GM20431 (cell line): Measurements from ENCODE around the gene EPHB2.

Experiments used
- in situ Hi-C: fragments of 300-500 bp; cut with MseI, MboI; formaldehyde crosslinking; loops from one replicate; pipeline ENCODE4 v1.15.0; 2020; ENCODE audit warnings: low sequenced_read_pairs; ENCODE audit not compliant: unreplicated experiment

EPHB2 gene

DNA sequence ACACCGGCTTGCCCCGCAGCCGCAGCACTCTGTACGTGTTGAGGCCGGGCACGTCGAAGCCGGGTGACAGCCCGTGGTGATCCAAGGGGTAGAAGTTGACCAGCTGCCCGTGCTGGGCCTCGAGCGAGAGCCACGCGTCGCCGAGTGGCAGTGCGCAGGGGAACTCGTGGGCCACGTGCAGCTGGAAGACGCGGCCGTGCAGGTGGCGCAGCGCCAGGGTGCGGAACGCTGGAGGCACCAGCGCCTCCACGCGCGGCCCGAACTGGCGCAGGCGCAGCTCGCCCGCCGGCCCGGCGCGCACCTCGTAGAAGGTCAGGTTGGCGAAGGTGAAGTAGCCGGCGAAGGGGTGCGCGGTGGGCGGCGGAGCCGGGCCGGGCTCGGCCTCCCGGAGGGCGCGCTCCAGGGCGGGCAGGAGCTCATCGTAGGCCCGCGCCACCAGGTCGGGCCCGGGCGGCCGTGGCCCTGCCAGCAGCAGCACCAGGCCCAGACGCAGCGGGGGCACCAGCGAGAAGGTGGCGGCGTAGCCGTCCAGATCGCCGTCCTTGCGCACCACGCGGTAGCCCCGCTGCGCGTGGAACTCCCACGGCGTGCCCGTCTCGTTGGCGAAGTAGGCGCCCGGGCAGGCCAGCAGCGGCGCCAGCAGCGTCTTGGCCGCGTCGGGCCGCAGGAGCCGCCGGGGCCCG is 242.6 kb downstream of the EPHB2 start:
- in situ Hi-C loops, result no loop called here

DNA sequence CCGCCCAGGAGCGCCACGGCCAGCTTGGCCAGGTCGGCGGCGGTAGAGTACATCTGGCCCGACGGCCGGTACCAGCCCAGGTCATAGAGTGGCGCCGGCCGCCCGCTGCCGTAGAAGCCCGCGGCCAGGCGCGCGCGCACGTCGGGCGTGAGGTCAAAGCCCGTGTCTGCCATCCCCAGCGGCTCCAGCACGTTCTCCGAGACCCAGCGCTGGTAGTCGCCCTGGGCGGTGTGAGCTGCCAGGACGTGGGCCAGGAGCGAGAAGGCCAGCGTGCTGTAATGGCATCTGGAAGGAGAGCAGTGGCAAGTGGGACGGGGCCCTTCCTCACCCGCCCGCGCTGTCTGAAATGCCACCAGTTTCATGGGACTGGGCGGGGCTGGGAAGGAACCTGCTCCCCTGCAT is 243.1 kb downstream of the EPHB2 start:
- in situ Hi-C loops, result no loop called here

DNA sequence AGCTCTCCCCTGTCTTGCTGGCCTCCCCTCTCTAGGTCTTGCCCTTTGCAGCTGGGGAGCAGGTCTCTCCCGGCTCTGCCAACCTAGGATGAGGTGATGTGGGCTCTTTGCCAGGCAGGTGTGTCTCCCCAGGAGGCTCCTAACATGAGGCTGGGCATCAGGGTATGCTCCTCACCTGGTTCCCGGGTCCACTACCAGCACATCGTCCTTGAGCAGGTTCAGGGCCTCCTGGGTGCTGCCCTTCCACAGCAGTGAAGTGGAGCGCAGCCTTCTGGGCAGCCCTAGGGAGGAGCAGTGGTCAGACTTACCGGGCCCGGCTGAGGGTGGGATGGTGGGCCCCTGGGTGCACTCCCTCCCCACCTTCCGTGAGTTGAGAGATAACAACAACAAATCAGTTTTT is 244.5 kb downstream of the EPHB2 start:
- in situ Hi-C loops, result no loop called here

DNA sequence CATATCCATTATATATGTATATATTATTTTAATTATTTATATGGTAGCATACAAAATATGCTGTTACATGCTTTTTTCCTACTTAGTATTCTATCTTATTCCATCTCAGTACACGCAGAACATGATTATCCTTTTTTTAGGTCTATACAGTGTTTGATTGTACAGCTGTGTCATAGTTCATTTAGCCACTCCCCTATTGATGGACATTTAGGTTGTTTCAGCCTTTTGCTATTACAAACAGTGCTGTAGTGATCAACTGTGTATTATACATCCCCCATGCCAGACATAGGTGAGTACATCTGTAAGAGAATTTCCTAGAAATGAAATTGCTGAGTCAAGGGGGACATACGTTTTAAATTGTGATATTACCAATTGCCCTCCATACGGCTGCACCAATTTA is 246.4 kb downstream of the EPHB2 start:
- in situ Hi-C loops, result no loop called here

DNA sequence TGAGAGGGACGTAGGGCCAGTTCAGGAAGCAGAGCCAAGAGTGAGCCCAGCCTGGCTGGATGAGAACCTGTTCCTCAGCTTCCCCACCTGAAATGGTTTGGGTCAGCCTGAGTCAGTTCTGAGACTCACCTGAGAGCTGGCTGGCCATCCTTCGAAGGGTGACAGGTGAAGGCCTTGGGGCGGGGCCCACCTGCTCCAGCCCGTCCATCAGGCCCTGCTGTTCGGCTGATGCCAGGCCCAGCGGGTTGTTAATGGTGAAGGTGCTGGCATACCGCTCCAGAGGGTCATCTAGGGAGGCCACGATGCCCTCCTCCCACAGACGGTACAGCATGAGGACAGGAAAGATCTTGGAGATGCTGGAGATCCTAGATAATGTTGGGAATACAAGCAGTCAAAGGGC is 247.9 kb downstream of the EPHB2 start:
- in situ Hi-C loops, result no loop called here

DNA sequence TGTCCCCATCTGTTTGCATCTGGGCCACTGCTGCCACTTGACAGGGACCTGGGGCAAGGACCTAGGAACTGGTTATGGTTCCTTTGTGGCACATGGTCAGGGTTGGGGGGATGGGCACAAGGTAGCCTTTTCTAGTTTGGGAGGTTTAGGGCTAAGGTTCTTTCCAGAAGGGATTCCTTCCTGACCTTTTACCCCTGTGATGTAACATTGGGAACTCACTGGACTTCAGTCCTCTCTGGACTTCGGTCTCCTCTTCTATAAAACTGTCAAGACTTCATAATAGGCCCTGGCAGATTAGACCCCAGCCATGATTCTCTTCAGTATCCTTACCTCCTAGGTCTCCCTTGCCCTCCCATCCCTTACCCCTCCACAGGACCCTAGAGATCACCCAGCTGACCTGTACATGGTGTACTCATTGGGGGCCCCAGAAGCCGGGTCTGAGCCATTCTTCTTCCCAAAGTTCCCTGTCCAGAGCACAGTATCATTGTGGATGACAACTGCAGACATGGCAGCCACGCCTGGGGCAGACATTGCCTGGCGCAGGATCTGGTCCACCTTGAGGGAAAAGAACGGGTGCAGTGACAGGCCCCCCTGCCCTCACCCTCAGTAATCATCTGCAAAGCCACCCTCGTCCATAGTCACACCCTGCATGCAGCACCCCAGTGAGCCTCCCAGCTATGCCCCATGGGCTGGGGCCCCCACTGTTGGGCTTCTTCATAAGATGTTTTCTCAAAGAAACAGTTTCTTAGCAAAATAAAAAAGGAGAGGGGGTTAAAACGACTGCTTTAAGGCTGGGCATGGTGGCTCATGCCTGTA is 249.1 kb downstream of the EPHB2 start:
- in situ Hi-C loops, result no loop called here

DNA sequence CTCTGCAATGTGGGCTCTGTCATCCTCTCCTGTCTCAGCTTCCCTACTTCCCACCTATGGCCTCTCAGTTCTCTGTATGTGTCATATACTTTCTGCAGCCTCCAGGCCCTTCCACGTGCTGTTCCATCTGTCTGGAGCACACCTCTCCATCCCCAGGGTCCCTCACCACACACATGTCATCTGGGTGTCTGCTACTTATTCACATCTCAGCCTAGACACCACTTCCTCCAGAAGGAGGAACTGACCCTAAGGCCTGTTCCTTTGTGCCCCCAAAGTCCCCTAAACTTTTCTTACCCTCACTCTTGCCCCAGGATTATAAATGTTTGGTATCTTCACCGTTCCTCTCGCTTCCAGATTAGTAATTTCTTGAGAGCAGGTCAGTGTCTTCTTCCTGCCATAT is 251.9 kb downstream of the EPHB2 start:
- in situ Hi-C loops, result no loop called here

DNA sequence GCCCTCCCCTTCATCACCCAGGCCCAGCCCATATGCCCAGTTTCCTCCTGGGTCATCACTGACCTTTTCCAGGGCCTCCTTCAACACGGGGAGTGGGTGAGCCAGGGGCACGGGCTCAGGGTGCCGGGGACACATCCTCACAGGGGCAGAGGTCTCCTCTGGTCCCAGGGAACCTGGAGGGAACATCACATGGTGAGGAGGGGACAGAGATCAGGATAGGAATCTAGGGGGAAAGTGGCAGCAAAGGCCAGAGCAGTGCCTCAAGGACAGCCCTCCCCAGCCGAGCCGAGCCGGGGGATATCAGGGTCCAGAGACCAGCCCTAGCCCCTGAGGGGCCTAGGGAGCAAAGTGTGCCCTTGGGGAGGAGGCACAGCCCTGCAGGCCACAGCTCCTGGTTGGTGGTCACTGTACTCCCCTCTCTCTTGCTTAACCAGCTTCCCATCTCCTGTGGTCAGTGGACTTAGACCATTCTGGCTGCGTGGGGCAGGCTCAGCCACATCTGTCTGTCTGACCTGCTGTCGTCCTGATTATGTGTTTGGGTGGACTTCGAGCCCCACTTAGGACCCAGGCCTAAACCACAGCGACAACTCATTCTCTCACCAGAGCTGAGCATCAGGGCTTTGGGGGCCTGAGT is 252.5 kb downstream of the EPHB2 start:
- in situ Hi-C loops, result no loop called here

DNA sequence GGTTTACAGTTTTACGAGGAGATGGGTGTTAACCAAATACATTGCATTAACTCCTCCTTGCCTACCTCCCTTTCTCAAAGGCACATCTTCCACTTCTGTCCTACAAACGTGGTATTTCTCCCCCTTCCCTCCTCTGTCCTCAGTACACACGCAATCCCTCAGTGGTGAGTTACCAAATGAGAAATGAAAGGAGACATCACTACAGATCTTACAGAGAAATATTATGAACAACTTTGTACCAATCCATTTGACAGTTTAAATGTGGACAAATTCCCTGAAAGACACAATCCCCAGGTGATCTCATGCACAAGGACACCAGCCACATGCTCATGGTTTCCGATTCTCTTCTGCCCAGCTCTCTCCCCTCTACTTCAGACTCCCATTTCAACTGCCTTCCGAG is 255.7 kb downstream of the EPHB2 start:
- in situ Hi-C loops, result no loop called here

DNA sequence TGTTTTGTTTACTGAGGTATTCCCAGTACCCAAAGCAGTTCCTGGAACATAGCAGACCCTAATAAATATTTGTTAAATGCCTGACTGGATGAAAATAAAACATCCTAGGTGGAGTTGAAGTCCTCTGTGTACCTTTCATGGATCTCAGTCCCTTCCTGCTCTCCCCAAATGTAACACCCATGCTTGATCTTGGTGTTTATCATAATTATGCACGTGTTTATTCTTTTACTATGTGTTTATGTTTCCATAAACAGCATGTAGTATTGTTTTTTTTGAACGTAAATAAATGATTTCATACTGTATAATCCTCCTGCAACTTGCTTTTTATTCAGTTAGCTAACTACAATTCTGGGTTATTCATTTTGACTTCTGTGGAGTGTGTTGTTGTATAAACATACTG is 257.2 kb downstream of the EPHB2 start:
- in situ Hi-C loops, result no loop called here

DNA sequence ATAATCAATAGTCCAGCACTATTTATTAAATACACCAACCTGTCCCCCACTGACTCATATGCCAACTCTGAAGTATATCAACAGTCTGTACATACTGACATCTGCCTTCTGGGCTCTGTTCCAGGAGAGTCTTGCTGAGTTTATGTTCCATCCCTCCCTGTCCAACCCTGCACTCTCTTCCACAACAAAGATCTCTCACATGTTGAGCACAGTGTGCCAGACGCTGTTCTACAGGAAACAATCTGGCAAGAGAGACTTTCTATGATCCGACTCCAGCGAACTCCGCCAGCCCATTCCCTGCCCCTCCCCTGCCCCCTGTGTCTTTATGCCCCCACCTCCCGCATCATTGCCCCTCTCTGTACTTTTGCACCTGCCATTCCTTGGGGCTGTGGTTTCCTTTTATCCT is 258.7 kb downstream of the EPHB2 start:
- in situ Hi-C loops, result no loop called here

DNA sequence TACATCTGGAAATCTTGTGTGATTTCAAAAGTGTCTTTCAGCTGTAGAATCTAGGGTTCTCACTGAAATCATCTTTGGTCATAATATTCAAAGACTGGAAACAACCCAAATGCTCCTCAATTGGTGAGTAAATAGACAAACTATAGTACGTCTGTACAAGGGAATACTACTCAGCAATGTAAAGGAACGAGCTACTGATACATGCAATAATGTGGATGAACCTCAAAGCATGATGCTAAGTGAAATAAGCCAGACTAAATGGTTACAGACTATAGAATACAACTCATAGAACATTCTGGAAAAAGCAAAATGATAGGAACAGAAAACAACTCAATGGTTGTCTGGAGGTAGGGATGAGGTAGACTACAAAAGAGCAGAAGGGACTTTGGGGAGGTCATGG is 259.5 kb downstream of the EPHB2 start:
- in situ Hi-C loops, result loop anchor here (10.0 kb wide), 1 partner anchor 215 kb away; no protein-coding TSS in a partner anchor
